ENCODE data around the gene CDC14B.

CDC14B gene

DNA sequence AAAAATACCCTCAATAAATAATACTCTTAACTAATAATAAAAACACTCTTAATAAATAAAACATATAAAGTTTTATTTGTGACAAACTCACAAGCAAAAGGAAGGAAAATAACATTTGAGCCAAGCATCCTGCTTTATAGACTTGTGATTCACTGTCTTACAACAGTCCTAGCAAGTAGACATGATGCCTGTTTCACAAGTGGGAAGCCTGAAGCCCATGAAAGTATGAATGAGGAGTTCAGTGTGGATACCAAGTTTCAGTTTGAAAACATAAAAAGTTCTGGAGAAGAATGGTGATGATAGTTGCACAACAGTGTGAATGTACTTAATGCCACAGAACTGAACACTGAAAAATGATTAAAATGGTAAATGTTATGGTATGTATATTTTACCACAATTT lies 158.8 kb downstream of the CDC14B start:
- TF ChIP-seq EZH2phosphoT487 (IDR thresholded peaks at IDR 0.05; ENCODE audit: borderline replicate concordance, low read length), result no peak
- Histone ChIP-seq H3F3A (ENCODE audit: control insufficient read depth, insufficient read depth) (no peaks in the 10 kb centered on the region), H3K9me2 (replicated peaks; ENCODE audit: control insufficient read depth, low read length) (no peaks in the 10 kb centered on the region), H3K4me2 (ENCODE audit: low read length) (no peak overlapping the region), H3K27ac (ENCODE audit: low read depth, low read length) (no peak overlapping the region), H3K79me2 (ENCODE audit: control insufficient read depth, low read length) (no peaks in the 10 kb centered on the region), H3K27me3 (ENCODE audit: control insufficient read depth, low read length) (no peaks in the 10 kb centered on the region), H3K4me1 (ENCODE audit: control insufficient read depth, low read length) (no peaks in the 10 kb centered on the region), H3K9me3 (ENCODE audit: control insufficient read depth, insufficient read depth, low read length) (no peaks in the 10 kb centered on the region), H3K4me3 (ENCODE audit: low read length) (no peak overlapping the region), H4K20me1 (ENCODE audit: control insufficient read depth, insufficient read depth, low read depth, low read length) (no peaks in the 10 kb centered on the region), H3K36me3 (ENCODE audit: control insufficient read depth, low read length) (no peaks in the 10 kb centered on the region)

GRCh38 chr9:96460470-96460869 lies 159.2 kb downstream of the CDC14B start:
- H3K27ac ChIP-seq (ENCODE audit: low read depth, low read length), result no peak overlapping the region
- no peak for TF ChIP-seq EZH2phosphoT487 (IDR thresholded peaks at IDR 0.05; ENCODE audit: borderline replicate concordance, low read length)
- TF ChIP-seq, protein P1, sequence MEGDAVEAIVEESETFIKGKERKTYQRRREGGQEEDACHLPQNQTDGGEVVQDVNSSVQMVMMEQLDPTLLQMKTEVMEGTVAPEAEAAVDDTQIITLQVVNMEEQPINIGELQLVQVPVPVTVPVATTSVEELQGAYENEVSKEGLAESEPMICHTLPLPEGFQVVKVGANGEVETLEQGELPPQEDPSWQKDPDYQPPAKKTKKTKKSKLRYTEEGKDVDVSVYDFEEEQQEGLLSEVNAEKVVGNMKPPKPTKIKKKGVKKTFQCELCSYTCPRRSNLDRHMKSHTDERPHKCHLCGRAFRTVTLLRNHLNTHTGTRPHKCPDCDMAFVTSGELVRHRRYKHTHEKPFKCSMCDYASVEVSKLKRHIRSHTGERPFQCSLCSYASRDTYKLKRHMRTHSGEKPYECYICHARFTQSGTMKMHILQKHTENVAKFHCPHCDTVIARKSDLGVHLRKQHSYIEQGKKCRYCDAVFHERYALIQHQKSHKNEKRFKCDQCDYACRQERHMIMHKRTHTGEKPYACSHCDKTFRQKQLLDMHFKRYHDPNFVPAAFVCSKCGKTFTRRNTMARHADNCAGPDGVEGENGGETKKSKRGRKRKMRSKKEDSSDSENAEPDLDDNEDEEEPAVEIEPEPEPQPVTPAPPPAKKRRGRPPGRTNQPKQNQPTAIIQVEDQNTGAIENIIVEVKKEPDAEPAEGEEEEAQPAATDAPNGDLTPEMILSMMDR (IDR thresholded peaks at IDR 0.05; ENCODE audit: low read depth, low read length, poor library complexity, severe bottlenecking), result no peak
- no peaks in the 10 kb centered on the region for H3K36me3 ChIP-seq (ENCODE audit: control insufficient read depth, low read length)
- no peak overlapping the region for H3K4me2 ChIP-seq (ENCODE audit: low read length)
- no peaks in the 10 kb centered on the region for H3K79me2 ChIP-seq (ENCODE audit: control insufficient read depth, low read length)
- no peaks in the 10 kb centered on the region for H4K20me1 ChIP-seq (ENCODE audit: control insufficient read depth, insufficient read depth, low read depth, low read length)
- H3K9me2 ChIP-seq (replicated peaks; ENCODE audit: control insufficient read depth, low read length), result no peaks in the 10 kb centered on the region
- no peaks in the 10 kb centered on the region for H3K4me1 ChIP-seq (ENCODE audit: control insufficient read depth, low read length)
- H3F3A ChIP-seq (ENCODE audit: control insufficient read depth, insufficient read depth), result no peaks in the 10 kb centered on the region
- no peaks in the 10 kb centered on the region for H3K9me3 ChIP-seq (ENCODE audit: control insufficient read depth, insufficient read depth, low read length)
- no peak overlapping the region for H3K4me3 ChIP-seq (ENCODE audit: low read length)
- H3K27me3 ChIP-seq (ENCODE audit: control insufficient read depth, low read length), result no peaks in the 10 kb centered on the region

GRCh38 chr9:96459268-96460007 lies 160.2 kb downstream of the CDC14B start:
- H3K4me3 ChIP-seq (ENCODE audit: low read length), result no peak overlapping the region
- H3F3A ChIP-seq (ENCODE audit: control insufficient read depth, insufficient read depth), result no peaks in the 10 kb centered on the region
- H3K4me2 ChIP-seq (ENCODE audit: low read length), result no peak overlapping the region
- no peaks in the 10 kb centered on the region for H3K9me2 ChIP-seq (replicated peaks; ENCODE audit: control insufficient read depth, low read length)
- H3K27ac ChIP-seq (ENCODE audit: low read depth, low read length), result no peak overlapping the region
- no peaks in the 10 kb centered on the region for H3K36me3 ChIP-seq (ENCODE audit: control insufficient read depth, low read length)
- H3K79me2 ChIP-seq (ENCODE audit: control insufficient read depth, low read length), result no peaks in the 10 kb centered on the region
- no peak for TF ChIP-seq EZH2phosphoT487 (IDR thresholded peaks at IDR 0.05; ENCODE audit: borderline replicate concordance, low read length)
- TF ChIP-seq, protein P1 (IDR thresholded peaks at IDR 0.05; ENCODE audit: low read depth, low read length, poor library complexity, severe bottlenecking), result no peak
- H3K4me1 ChIP-seq (ENCODE audit: control insufficient read depth, low read length), result no peaks in the 10 kb centered on the region
- no peaks in the 10 kb centered on the region for H4K20me1 ChIP-seq (ENCODE audit: control insufficient read depth, insufficient read depth, low read depth, low read length)
- no peaks in the 10 kb centered on the region for H3K27me3 ChIP-seq (ENCODE audit: control insufficient read depth, low read length)
- no peaks in the 10 kb centered on the region for H3K9me3 ChIP-seq (ENCODE audit: control insufficient read depth, insufficient read depth, low read length)

DNA sequence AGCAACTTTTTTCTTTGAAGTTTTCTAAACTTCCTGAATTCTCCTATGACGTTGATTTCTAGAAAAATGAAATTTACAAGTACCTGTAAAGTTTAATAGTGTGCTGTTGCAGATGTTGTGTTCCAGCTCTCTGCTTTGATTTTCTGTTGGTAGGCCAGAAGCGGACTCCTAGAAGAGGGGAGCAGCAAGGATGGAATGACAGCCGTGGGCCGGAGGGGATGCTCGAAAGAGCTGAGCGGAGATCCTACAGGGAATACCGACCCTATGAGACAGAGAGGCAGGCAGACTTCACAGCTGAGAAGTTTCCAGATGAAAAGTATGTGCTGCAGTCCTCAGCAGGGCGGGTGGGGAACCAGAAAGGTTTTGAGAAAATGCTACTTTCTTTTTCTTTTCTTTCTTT lies 161.4 kb downstream of the CDC14B start:
- Histone ChIP-seq H3K9me2 (replicated peaks; ENCODE audit: control insufficient read depth, low read length) (no peaks in the 10 kb centered on the region), H3K4me1 (ENCODE audit: control insufficient read depth, low read length) (no peaks in the 10 kb centered on the region), H4K20me1 (ENCODE audit: control insufficient read depth, insufficient read depth, low read depth, low read length) (no peaks in the 10 kb centered on the region), H3K27me3 (ENCODE audit: control insufficient read depth, low read length) (no peaks in the 10 kb centered on the region), H3K4me2 (ENCODE audit: low read length) (no peak overlapping the region), H3F3A (ENCODE audit: control insufficient read depth, insufficient read depth) (no peaks in the 10 kb centered on the region), H3K9me3 (ENCODE audit: control insufficient read depth, insufficient read depth, low read length) (no peaks in the 10 kb centered on the region), H3K27ac (ENCODE audit: low read depth, low read length) (no peak overlapping the region), H3K36me3 (ENCODE audit: control insufficient read depth, low read length) (no peaks in the 10 kb centered on the region), H3K79me2 (ENCODE audit: control insufficient read depth, low read length) (no peaks in the 10 kb centered on the region), H3K4me3 (ENCODE audit: low read length) (no peak overlapping the region)
- TF ChIP-seq EZH2phosphoT487 (IDR thresholded peaks at IDR 0.05; ENCODE audit: borderline replicate concordance, low read length), result no peak
- TF ChIP-seq, protein P1 (IDR thresholded peaks at IDR 0.05; ENCODE audit: low read depth, low read length, poor library complexity, severe bottlenecking), result no peak
